ENCODE measurements around the gene AMOT.

- TF ChIP-seq CTCF (IDR thresholded peaks at IDR 0.05) (no peak), POLR2A (IDR thresholded peaks at IDR 0.05) (no peak), POLR2AphosphoS5 (IDR thresholded peaks at IDR 0.05) (peak in 2 of 3 donors; percentile 16 to 17), EP300 (IDR thresholded peaks at IDR 0.05; ENCODE audit: low read depth) (no peak)
Observed at GRCh38 chrX:112840382-112841113, at the start of gene AMOT.
